Trophoblast cell (in vitro differentiated cells and primary cell): ENCODE measurements around the gene CEP78.

Experiments used
- DNase-seq, 2 donors: peaks; one replicate each; pipeline ENCODE4 v3.0.0-alpha.2; 2016
- H2AFZ ChIP-seq: 2 replicates; pipeline ENCODE4 v1.6.1; 2013; ENCODE audit warnings: low read length, moderate library complexity, mild to moderate bottlenecking; ENCODE audit not compliant: insufficient read depth, poor library complexity
- H2AK5ac ChIP-seq: 2 replicates; pipeline ENCODE4 v1.6.1; 2013; ENCODE audit warnings: mild to moderate bottlenecking, low read length
- H2BK120ac ChIP-seq: 2 replicates; pipeline ENCODE4 v1.6.1; 2013; ENCODE audit warnings: low read length, mild to moderate bottlenecking, moderate library complexity; ENCODE audit not compliant: insufficient read depth, poor library complexity
- H2BK12ac ChIP-seq: 2 replicates; pipeline ENCODE4 v1.6.1; 2013; ENCODE audit warnings: mild to moderate bottlenecking, low read length, moderate library complexity
- H2BK5ac ChIP-seq: 2 replicates; pipeline ENCODE4 v1.6.1; 2013; ENCODE audit warnings: low read length, low read depth, moderate library complexity, mild to moderate bottlenecking; ENCODE audit not compliant: poor library complexity
- H3K14ac ChIP-seq: 2 replicates; pipeline ENCODE4 v1.6.1; 2013; ENCODE audit warnings: mild to moderate bottlenecking, low read length
- H3K18ac ChIP-seq: 2 replicates; pipeline ENCODE4 v1.6.1; 2013; ENCODE audit warnings: mild to moderate bottlenecking, low read length
- H3K23ac ChIP-seq: 2 replicates; pipeline ENCODE4 v1.6.1; 2013; ENCODE audit warnings: low read length
- H3K27ac ChIP-seq: 2 replicates; pipeline ENCODE4 v1.5.1; 2013; ENCODE audit warnings: low read depth, mild to moderate bottlenecking, inconsistent platforms, low read length, moderate library complexity
- H3K27me3 ChIP-seq: 2 replicates; pipeline ENCODE4 v1.6.1; 2013; ENCODE audit warnings: inconsistent platforms, mild to moderate bottlenecking, low read length, moderate library complexity; ENCODE audit not compliant: insufficient read depth
- H3K36me3 ChIP-seq, 2 experiments: 1 replicate in 1 of 2; 2 replicates in 1 of 2; pipeline ENCODE4 v1.6.1; 2013; ENCODE audit warnings: low read length in 2 of 2, mild to moderate bottlenecking in 2 of 2, moderate library complexity in 1 of 2; ENCODE audit not compliant: insufficient read depth in 2 of 2, control insufficient read depth in 1 of 2
- H3K4ac ChIP-seq: 2 replicates; pipeline ENCODE4 v1.6.1; 2013; ENCODE audit warnings: low read depth, mild to moderate bottlenecking, low read length, moderate library complexity
- H3K4me1 ChIP-seq, 2 experiments: 1 replicate in 1 of 2; 2 replicates in 1 of 2; pipeline ENCODE4 v1.6.1; 2013; ENCODE audit warnings: low read length in 2 of 2, mild to moderate bottlenecking in 2 of 2, moderate library complexity in 1 of 2; ENCODE audit not compliant: insufficient read depth in 2 of 2, control insufficient read depth in 1 of 2
- H3K4me2 ChIP-seq: 2 replicates; pipeline ENCODE4 v1.6.1; 2013; ENCODE audit warnings: inconsistent platforms, mild to moderate bottlenecking, low read length, moderate library complexity
- H3K4me3 ChIP-seq: 2 replicates; pipeline ENCODE4 v1.5.1; 2013; ENCODE audit warnings: mild to moderate bottlenecking, low read depth, low read length, inconsistent platforms
- H3K79me1 ChIP-seq: one replicate; pipeline ENCODE4 v1.6.1; 2013; ENCODE audit warnings: low read length
- H3K79me2 ChIP-seq: 2 replicates; pipeline ENCODE4 v1.6.1; 2013; ENCODE audit warnings: low read length, mild to moderate bottlenecking; ENCODE audit not compliant: control insufficient read depth, insufficient read depth, poor library complexity
- H3K9ac ChIP-seq: 2 replicates; pipeline ENCODE4 v1.6.1; 2013; ENCODE audit warnings: mild to moderate bottlenecking, low read length
- H3K9me3 ChIP-seq: 2 replicates; pipeline ENCODE4 v1.6.1; 2013; ENCODE audit warnings: low read depth, mild to moderate bottlenecking, control low read depth, inconsistent platforms, low read length; ENCODE audit not compliant: insufficient read depth
- H4K12ac ChIP-seq: 2 replicates; pipeline ENCODE4 v1.6.1; 2013; ENCODE audit warnings: low read depth, mild to moderate bottlenecking, low read length, moderate library complexity
- H4K8ac ChIP-seq: 2 replicates; pipeline ENCODE4 v1.6.1; 2013; ENCODE audit warnings: low read depth, mild to moderate bottlenecking, low read length, moderate library complexity
- H4K91ac ChIP-seq: one replicate; pipeline ENCODE4 v1.6.1; 2013; ENCODE audit warnings: low read depth, mild to moderate bottlenecking, low read length, moderate library complexity
- WGBS: extraction: QIAGEN DNeasy Blood & Tissue Kit; methylation state at CpG from one replicate; pipeline ENCODE4 v1.1.7; 2013; ENCODE audit warnings: missing lambda C conversion rate; ENCODE audit not compliant: insufficient read length, insufficient coverage; ENCODE audit errors: extremely low coverage; 5-methylcytosine and 5-hydroxymethylcytosine counted together

Gene CEP78

GRCh38 chr9:78321505-78321904 lies 85.6 kb downstream of the CEP78 start:
- no peak overlapping the region for H3K4ac ChIP-seq
- no CpG with 5 or more reads among the region's 7 CpGs for WGBS
- no peak overlapping the region for H3K4me3 ChIP-seq
- H3K23ac ChIP-seq: no peak overlapping the region
- no peak overlapping the region for H3K27ac ChIP-seq
- H2BK12ac ChIP-seq: no peak overlapping the region
- H2AK5ac ChIP-seq: no peak overlapping the region
- H3K79me1 ChIP-seq: no peaks in the 10 kb centered on the region
- H3K4me2 ChIP-seq: no peak overlapping the region
- peaks cover 2% of the 10 kb centered on the region for H3K9me3 ChIP-seq
- no peak overlapping the region for H2AFZ ChIP-seq
- no peak for DNase-seq
- no peak overlapping the region for H3K14ac ChIP-seq
- H2BK120ac ChIP-seq: no peak overlapping the region
- no peak overlapping the region for H3K9ac ChIP-seq
- no peak overlapping the region for H3K18ac ChIP-seq
- H4K12ac ChIP-seq: no peak overlapping the region
- H3K79me2 ChIP-seq: no peaks in the 10 kb centered on the region
- peaks cover 10 to 12% of the 10 kb centered on the region in 2 experiments for H3K36me3 ChIP-seq
- no peak overlapping the region for H4K91ac ChIP-seq
- H4K8ac ChIP-seq: no peak overlapping the region
- peaks cover 0 to 2% of the 10 kb centered on the region in 2 experiments for H3K4me1 ChIP-seq
- H2BK5ac ChIP-seq: no peak overlapping the region
- no peaks in the 10 kb centered on the region for H3K27me3 ChIP-seq

GRCh38 chr9:78324068-78324650 lies 88.3 kb downstream of the CEP78 start:
- Histone ChIP-seq H3K79me2 (no peaks in the 10 kb centered on the region), H2BK5ac (no peak overlapping the region), H3K9me3 (peaks cover 2% of the 10 kb centered on the region), H3K18ac (no peak overlapping the region), H4K12ac (no peak overlapping the region), H3K27ac (no peak overlapping the region), H2BK12ac (no peak overlapping the region), H4K8ac (no peak overlapping the region), H3K9ac (no peak overlapping the region), H2AK5ac (no peak overlapping the region), H3K4ac (no peak overlapping the region), H3K27me3 (no peaks in the 10 kb centered on the region), H3K4me2 (no peak overlapping the region), H4K91ac (no peak overlapping the region), H3K14ac (no peak overlapping the region), H2BK120ac (no peak overlapping the region), H3K4me3 (no peak overlapping the region), H3K4me1 (peaks cover 0 to 2% of the 10 kb centered on the region in 2 experiments), H3K23ac (no peak overlapping the region), H2AFZ (no peak overlapping the region), H3K36me3 (peaks cover 5 to 6% of the 10 kb centered on the region in 2 experiments), H3K79me1 (no peaks in the 10 kb centered on the region)
- no peak for DNase-seq
- WGBS: no CpG with 5 or more reads among the region's 10 CpGs

GRCh38 chr9:78324682-78325081 lies 88.8 kb downstream of the CEP78 start:
- H3K4me2 ChIP-seq: no peak overlapping the region
- H3K27me3 ChIP-seq: no peaks in the 10 kb centered on the region
- no peak overlapping the region for H4K8ac ChIP-seq
- H3K4me1 ChIP-seq: peaks cover 0 to 2% of the 10 kb centered on the region in 2 experiments
- H2AK5ac ChIP-seq: no peak overlapping the region
- no peaks in the 10 kb centered on the region for H3K9me3 ChIP-seq
- H2AFZ ChIP-seq: no peak overlapping the region
- no peaks in the 10 kb centered on the region for H3K79me2 ChIP-seq
- H4K12ac ChIP-seq: no peak overlapping the region
- H3K4ac ChIP-seq: no peak overlapping the region
- DNase-seq: no peak
- H3K4me3 ChIP-seq: no peak overlapping the region
- no peak overlapping the region for H2BK12ac ChIP-seq
- H3K14ac ChIP-seq: no peak overlapping the region
- no peak overlapping the region for H3K9ac ChIP-seq
- no CpG with 5 or more reads among the region's 8 CpGs for WGBS
- no peak overlapping the region for H3K23ac ChIP-seq
- H4K91ac ChIP-seq: no peak overlapping the region
- no peak overlapping the region for H2BK5ac ChIP-seq
- no peak overlapping the region for H3K27ac ChIP-seq
- H3K79me1 ChIP-seq: no peaks in the 10 kb centered on the region
- no peak overlapping the region for H2BK120ac ChIP-seq
- no peak overlapping the region for H3K18ac ChIP-seq
- H3K36me3 ChIP-seq: peaks cover under 1 to 4% of the 10 kb centered on the region in 2 experiments

GRCh38 chr9:78325343-78325742 lies 89.5 kb downstream of the CEP78 start:
- Histone ChIP-seq H2BK12ac (no peak overlapping the region), H2AK5ac (no peak overlapping the region), H2AFZ (no peak overlapping the region), H3K4me3 (no peak overlapping the region), H3K18ac (no peak overlapping the region), H4K8ac (no peak overlapping the region), H3K36me3 (peaks cover 0 to 4% of the 10 kb centered on the region in 2 experiments), H3K27ac (no peak overlapping the region), H3K9me3 (no peaks in the 10 kb centered on the region), H3K79me1 (no peaks in the 10 kb centered on the region), H3K9ac (no peak overlapping the region), H3K27me3 (no peaks in the 10 kb centered on the region), H3K4me1 (peaks cover 0 to 2% of the 10 kb centered on the region in 2 experiments), H4K91ac (no peak overlapping the region), H3K14ac (no peak overlapping the region), H2BK120ac (no peak overlapping the region), H3K4ac (no peak overlapping the region), H4K12ac (no peak overlapping the region), H3K23ac (no peak overlapping the region), H3K4me2 (no peak overlapping the region), H3K79me2 (no peaks in the 10 kb centered on the region), H2BK5ac (no peak overlapping the region)
- no peak for DNase-seq
- WGBS: no CpG with 5 or more reads among the region's 6 CpGs
